Kidney epithelial cell (primary cell): Measurements from ENCODE around the gene TNKS1BP1. TPM values are rescaled to one million over a fixed set of nuclear protein-coding genes. Genes with fewer than 3 reads are reported as not detected.

Experiments
- DNase-seq: peaks from one replicate; pipeline ENCODE4 v3.0.0-alpha.2; 2010; ENCODE audit warnings: low read depth
- H3K27me3 ChIP-seq: 2 replicates; pipeline ENCODE4 v1.6.0; 2011; ENCODE audit warnings: low read length; ENCODE audit not compliant: control insufficient read depth, insufficient read depth
- H3K36me3 ChIP-seq: 2 replicates; pipeline ENCODE4 v1.5.1; 2011; ENCODE audit warnings: low read length; ENCODE audit not compliant: control insufficient read depth, insufficient read depth
- H3K4me3 ChIP-seq: 2 replicates; pipeline ENCODE4 v1.5.1; 2011; ENCODE audit warnings: low read depth, mild to moderate bottlenecking, control low read depth, low read length
- CTCF ChIP-seq: IDR thresholded peaks from 2 replicates; pipeline ENCODE4 v1.5.1; 2011; ENCODE audit warnings: mild to moderate bottlenecking, moderate library complexity, low read length, control low read depth, inconsistent platforms; ENCODE audit not compliant: insufficient read depth, poor library complexity, severe bottlenecking
- total RNA-seq: library from RNA; depleted of rRNA; stranded (reverse); fragments of >200 nt; gene quantifications from 2 replicates; pipeline ENCODE4 v1.2.3, GENCODE V29; 2015

Gene TNKS1BP1
- total RNA-seq, 1 donor from 2014 or later, result 93.2 TPM

- H3K27me3 ChIP-seq, result no peaks in the 10 kb centered on the region
- no peak overlapping the region for H3K4me3 ChIP-seq
- TF ChIP-seq CTCF, result no peak
- no peaks in the 10 kb centered on the region for H3K36me3 ChIP-seq
- DNase-seq, result no peak
Observed at GRCh38 chr11:57330029-57330428, 5.3 kb upstream of the TNKS1BP1 start.

GRCh38 chr11:57327721-57328120, 3.0 kb upstream of the TNKS1BP1 start:
- no peaks in the 10 kb centered on the region for H3K27me3 ChIP-seq
- TF ChIP-seq CTCF, result no peak
- no peak for DNase-seq
- H3K4me3 ChIP-seq, result no peak overlapping the region
- H3K36me3 ChIP-seq, result no peaks in the 10 kb centered on the region

GRCh38 chr11:57325735-57326048, 940 bp upstream of the TNKS1BP1 start:
- DNase-seq, result peak; percentile 90
- peak overlapping the region; percentile 80 for H3K4me3 ChIP-seq
- no peaks in the 10 kb centered on the region for H3K36me3 ChIP-seq
- no peaks in the 10 kb centered on the region for H3K27me3 ChIP-seq
- no peak for TF ChIP-seq CTCF

- no peak for TF ChIP-seq CTCF
- Histone ChIP-seq H3K4me3 (peak overlapping the region; percentile 80), H3K27me3 (no peaks in the 10 kb centered on the region), H3K36me3 (no peaks in the 10 kb centered on the region)
- no peak for DNase-seq
Observed at GRCh38 chr11:57324154-57324885, 432 bp downstream of the TNKS1BP1 start.

GRCh38 chr11:57323855-57324153, 948 bp downstream of the TNKS1BP1 start:
- no peak for DNase-seq
- Histone ChIP-seq H3K36me3 (no peaks in the 10 kb centered on the region), H3K27me3 (no peaks in the 10 kb centered on the region), H3K4me3 (peak overlapping the region; percentile 80)
- no peak for TF ChIP-seq CTCF

- no peak for DNase-seq
- Histone ChIP-seq H3K27me3 (no peaks in the 10 kb centered on the region), H3K36me3 (peaks cover 1% of the 10 kb centered on the region), H3K4me3 (peak overlapping the region; percentile 80)
- TF ChIP-seq CTCF, result peak; percentile 12
Observed at GRCh38 chr11:57323167-57323854, 1.4 kb downstream of the TNKS1BP1 start.
